KBM-7 (cell line): ENCODE results near the gene ATP6V0A4.

Experiments used
- DNase-seq: peaks from one replicate; pipeline ENCODE4 v3.0.0-alpha.2; 2015
- in situ Hi-C: fragments of 300-500 bp; cut with MboI; formaldehyde crosslinking; loops from 2 replicates; pipeline ENCODE4 v1.14.3; 2020; ENCODE audit warnings: low sequenced_read_pairs, low pct_unique_long_range_greater_than_20kb, mixed read lengths

The ATP6V0A4 gene

DNA sequence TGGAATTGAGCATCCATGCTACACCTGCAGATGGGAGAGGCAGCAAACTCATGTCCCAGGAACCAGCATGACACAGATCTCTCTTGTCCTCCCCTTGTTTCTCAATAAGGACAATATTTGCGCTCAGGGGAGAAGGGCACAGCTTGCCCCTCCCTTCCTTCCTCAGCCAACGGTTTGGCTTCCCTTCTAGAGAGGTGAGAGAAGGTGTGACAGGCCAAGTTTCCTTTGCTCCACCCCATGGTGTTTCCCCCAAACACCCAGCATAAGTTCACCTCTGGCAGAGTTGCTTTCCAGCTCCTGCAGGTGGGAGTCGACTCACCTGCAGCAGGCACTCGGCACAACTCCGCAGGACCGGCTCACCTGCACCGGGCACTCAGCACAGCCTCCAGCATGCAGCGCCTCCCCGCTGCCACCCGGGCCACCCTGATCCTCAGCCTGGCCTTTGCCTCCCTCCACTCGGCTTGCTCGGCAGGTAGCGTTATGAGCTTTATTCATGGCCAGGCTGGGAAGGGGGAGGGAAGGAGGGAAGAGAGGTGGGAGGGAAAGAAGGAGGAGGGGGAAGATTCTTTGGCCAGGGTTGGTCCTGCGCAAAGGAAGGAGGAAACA, at the start of gene ATP6V0A4, which contains the start of gene TMEM213:
Gene ATP6V0A4 (minus strand): TSS at position 482 of the 606 bp plus-strand sequence. CDS start 26,949 bp downstream, outside the sequence.
Gene TMEM213 (plus strand): TSS at position 280 of the 606 bp plus-strand sequence. CDS start 111 bp downstream, at position 391.
- in situ Hi-C loops: no loop called here
- DNase-seq: no peak

DNA sequence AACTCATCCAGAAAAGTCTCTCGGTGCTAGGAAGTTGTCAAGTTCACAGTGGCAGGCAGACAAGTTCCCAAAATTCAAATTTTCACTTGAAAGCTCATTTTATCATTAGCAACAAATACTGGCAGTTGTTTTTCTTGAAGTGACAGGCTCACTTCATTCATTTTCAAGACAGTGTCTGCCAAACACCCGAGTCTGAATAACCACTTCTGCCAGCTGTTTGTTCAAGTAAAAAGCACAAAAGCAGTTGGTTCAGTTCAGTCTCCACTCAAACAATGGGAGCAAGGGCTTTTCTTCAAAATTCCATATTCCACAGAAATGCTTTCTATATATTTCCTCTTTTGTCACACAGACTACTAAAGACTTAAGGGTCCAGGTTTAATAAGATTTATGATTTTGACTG, 47.7 kb upstream of the ATP6V0A4 start:
- in situ Hi-C loops: no loop called here
- DNase-seq: no peak

DNA sequence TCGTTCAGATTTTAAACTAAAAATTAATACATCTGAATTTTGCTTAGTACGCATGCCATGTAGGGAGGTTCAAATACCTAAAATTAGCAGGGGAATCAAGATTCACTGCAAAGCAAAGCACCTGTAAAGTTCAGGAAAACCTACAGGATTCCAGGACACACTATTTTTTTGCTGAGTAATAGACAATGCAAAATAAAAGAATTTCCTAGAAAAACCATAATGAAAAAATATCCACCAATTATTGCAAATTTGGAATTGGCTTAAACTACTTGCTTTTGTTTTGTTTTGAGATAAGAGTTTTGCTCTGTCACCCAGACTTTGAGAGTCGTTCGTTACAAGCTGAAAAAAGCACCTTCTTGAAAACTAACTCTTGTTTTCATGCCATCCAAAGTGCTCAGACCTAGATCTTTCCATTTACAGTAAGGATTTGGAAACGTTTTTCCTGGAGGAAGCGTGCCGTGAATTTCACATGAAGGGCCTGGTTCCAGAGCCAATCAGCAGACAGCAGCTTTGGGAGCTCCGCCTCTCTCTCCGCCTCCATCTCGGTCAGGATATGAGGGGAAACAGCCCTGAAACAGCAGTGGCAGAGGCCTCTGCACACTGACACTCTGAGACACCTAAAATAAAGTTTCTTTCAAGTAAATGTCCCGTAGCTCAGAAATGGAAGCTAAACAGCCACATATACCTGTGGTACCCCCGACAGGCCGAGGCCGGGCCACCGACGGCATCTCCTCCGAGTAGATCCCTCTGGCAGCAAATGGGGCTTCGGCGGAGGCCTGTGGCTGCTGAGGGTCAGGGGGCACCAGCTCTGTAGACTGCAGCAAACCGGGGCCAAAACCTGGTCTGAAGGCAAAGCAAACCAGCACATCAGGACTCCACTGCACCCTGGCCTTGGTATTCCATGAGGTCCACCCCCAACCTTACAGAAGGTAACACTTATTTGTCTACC, 45.9 kb upstream of the ATP6V0A4 start:
- no peak for DNase-seq
- in situ Hi-C loops: no loop called here

DNA sequence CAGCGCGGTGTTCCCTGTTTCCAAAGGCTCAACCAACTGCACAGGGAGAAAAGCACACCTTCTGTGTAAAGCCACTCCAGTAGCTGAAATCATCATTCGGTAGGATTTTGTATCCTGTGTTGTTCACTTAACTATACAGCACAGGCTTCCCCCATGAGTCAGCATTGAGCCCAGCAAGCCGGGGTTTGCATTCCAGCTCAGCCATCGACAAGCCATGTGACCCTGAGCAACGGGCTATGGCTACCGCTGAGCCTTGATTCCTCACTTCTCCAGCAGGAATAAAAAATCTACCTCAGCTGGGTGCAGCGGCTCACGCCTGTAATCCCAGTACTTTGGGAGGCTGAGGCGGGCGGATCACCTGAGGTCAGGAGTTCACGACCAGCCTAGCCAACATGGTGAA, 44.1 kb upstream of the ATP6V0A4 start:
- no peak for DNase-seq
- in situ Hi-C loops: no loop called here

DNA sequence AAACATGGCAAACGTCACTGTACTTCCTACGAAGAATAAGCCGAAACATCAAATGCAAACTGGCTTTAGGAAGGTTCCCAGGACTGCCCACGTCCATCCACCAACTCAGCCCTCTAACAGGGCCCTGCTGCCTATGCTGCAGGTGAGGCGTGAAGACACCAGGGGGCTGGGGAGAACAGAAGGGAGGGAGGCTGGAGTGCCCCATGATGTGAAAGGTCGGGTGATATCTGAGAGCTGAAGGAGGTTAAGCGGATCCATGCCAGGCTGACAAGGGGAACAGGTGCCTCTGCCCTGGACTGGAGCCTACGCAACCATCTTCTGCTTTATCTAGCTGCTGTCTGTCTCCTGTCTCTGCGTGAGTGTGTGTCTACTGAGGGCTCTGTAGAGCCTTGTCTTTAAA, 40.2 kb upstream of the ATP6V0A4 start:
- in situ Hi-C loops: no loop called here
- no peak for DNase-seq

DNA sequence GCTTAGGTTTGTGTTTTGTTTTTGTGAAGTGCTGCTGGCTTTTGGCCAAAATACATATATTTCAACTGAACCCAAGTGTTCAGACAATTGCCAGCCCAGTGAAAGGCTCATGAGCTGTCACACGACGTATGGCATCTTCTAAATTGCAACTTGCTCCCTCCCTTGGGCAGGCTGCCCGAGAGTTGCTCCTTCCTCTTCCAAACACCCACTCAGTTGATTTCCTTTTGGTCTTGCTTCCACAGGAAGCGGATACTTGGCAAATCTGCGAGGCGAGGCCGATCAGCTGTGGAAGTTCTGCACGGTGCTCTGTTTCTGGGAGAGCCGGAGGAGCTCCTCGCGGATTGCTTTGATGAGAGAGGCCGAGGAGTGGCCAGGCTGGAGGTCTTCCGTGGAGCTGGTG, 39.6 kb upstream of the ATP6V0A4 start:
- DNase-seq: no peak
- in situ Hi-C loops: no loop called here

DNA sequence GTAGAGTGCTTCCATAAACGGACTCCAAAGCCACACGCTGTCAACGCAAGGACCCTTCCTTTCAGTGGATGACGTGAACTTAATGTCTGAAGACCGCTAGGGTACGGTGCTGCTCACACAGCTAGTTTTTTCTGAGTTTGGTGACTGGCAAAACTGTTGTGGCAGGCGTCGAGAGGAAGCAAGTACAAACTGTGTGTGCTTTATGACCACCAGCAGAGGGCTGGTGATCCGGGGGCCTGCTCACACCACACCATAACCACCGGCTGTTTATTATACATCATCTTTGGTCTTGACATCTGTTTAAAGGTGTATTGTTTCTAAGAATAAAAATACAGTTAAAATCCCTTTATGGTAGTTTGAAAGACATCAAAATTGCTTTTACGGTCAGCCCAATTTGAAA, 37.1 kb upstream of the ATP6V0A4 start:
- in situ Hi-C loops: no loop called here
- no peak for DNase-seq

DNA sequence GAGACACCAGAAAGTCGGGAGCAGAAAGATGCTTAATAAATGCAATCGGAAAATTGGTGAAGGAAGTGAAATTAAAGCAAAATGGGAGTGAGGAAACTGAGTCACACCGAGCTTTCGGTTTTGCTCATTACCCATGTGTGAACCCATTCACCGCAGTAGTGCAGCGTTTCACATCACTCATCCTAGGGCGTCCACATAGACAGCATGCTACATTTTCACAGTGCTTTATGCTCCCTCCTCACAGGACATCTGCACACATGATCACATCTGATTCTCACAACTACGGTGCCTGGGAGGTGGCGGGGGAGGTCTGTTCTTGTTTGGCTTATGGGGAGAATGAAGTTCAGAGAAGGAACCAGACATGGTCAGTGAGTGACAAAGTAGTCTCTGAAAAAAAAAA, 36.6 kb upstream of the ATP6V0A4 start:
- DNase-seq: no peak
- in situ Hi-C loops: no loop called here

DNA sequence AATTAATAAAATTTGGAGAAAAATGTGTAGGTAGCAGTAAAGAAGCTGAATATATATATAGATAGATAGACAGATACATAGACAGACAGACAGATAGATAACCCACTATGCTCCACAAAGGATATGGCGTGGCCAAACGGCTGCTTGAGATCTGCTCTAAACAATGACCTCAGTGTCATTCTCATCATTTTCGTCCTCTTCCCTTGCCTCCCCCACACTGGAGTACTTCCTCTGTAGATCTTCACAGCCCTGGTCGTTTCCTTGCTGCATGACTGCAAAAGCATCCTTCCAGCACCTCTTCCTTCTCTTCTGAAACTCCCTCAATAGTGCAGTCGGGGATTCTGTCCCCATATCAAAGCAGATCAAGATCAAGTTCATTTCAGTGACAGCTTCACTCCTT, 35.6 kb upstream of the ATP6V0A4 start:
- in situ Hi-C loops: no loop called here
- DNase-seq: peak; percentile 35

DNA sequence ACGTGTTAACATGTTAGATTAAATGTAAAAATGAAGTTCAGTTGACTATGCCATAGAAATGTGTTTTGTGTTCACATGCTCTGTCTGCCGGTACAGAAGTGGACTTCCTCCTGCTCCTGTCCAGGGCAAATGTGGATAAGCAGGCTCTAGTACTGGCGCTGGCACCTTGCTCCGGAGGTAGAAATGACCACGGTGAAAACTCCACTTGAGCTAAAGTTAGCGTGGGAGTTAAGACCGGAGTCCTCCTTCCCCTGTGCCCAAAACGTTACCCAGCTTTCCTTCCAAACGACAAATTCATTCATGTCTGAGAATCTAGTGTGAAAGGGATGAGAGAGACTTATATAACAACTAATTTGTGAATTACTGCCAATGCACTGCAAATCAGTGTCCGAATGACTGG, 35.0 kb upstream of the ATP6V0A4 start:
- in situ Hi-C loops: no loop called here
- no peak for DNase-seq

DNA sequence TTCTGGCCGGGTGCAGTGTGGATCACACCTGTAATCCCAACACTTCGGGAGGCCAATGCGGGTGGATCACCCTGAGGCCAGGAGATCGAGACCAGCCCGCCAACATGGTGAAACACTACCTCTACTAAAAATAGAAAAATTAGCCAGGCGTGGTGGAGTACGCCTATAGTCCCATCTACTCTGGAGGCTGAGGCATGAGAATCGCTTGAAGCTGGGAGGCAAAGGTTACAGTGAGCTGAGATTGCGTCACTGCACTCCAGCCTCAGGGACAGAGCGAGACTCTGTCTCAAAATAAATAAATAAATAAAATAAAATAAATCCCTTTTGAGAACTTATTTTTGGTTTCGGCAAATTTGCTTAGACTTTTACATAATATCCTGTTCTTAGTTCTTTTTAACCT, 31.3 kb upstream of the ATP6V0A4 start:
- in situ Hi-C loops: no loop called here
- DNase-seq: no peak

DNA sequence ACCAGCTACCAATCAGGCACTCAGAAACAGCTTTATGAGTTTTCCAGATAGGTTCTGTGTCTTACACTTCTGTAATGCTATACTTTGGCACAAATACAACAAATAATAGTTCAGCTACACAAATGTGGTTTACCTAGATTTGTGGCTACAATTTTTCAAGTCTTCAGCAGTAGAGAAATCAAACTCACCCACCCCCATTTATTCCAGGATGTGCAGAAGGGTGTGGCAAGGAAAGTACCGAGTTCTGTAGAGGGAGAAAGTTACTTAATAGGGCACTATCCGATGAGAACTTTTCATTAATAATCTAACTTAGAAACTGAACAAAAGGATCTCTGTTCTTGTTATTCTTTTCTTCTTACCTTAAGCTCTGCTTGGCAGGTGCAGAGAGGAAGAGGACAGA, 30.3 kb upstream of the ATP6V0A4 start:
- in situ Hi-C loops: no loop called here
- no peak for DNase-seq

DNA sequence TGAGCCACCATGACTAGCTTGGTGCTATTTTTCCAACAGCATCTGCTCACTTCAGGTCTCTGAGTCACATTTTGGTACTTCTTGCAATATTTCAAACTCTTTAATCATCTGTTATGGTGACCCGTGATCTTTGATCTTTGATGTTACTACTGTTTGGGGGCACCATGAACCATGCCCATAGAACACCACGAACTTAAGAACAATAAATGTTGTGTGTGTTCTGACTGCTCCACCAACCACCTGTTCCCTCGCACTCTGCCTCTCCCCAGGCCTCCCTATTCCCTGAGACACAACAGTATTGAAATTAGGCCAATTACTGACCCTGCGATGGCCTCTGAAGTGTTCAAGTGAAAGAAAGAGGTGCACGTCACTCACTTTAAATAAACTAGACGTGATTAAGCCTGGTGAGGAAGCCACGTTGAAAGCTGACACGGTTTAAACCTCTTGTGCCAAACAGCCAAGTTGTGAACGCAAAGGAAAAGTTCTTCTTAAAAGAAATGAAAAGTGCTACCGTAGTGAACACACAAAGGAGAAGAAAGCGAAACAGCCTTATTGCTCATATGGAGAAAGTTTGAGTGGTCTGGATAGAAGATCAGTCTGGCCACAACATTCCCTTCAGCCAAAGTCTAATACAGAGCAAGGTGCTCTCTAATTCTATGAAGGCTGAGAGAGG, 27.2 kb upstream of the ATP6V0A4 start:
- in situ Hi-C loops: no loop called here
- DNase-seq: no peak

DNA sequence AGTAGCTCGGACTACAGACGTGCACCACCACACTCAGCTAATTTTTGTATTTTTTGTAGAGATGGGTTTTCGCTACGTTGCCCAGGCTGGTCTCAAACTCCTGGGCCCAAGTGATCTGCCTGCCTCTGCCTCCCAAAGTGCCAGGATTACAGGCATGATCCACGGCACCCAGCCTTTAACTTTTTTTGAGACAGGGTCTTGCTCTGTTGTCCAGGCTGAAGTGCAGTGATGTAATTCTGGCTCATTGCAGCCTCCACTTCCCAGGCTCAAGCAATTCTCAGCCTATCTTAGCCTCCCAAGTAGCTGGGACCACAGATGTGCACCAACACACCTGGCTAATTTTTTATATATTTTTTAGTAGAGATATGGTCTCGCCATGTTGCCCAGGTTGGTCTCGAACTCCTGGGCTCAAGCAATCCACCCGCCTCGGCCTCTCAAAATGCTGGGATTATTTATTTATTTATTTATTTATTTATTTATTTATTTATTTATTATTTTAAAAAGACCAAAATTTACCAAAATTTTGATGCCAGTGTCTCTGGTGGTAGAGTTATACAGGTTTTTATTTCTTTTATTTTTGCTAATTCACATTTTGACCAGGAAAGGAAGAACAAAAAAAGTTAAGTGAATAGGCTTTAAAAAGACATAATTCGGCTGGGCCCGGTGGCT, 25.0 kb upstream of the ATP6V0A4 start:
- in situ Hi-C loops: no loop called here
- DNase-seq: no peak

DNA sequence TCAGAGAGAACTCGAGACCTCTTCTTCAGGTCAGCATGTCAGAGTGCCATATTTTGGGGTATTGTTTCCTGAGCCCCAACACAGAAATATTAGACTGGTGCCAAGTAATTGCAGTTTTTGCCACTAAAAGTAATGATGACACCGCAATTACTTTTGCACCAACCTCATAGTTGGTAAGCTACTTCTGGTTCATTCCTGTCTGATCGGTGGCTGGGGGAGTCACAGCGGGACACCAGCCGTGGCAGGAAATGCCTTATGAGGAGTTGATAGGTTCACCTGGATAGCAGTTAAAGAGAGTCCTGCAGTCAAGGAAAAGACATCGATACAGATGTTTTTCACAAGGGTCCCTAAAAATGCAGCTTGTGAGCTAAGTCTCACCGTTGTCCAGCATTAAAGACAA, 23.9 kb upstream of the ATP6V0A4 start:
- no peak for DNase-seq
- in situ Hi-C loops: no loop called here

DNA sequence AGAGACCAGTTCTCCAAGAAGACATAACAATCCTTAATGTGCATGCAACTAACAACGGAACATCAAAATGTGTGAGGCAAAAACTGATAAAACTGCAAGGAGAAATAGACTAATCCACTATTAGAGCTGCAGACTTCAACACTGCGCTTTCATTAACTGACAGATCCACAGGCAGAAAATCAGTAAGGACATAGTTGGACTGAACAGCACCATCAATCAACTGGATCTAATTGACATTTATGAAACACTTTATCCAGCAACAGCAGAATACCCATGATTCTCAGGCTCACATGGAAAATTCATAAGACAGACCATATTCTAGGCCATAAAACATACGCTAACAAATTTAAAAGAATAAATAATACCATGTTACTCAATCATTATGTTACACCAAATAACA, 21.6 kb upstream of the ATP6V0A4 start:
- in situ Hi-C loops: no loop called here
- DNase-seq: no peak

DNA sequence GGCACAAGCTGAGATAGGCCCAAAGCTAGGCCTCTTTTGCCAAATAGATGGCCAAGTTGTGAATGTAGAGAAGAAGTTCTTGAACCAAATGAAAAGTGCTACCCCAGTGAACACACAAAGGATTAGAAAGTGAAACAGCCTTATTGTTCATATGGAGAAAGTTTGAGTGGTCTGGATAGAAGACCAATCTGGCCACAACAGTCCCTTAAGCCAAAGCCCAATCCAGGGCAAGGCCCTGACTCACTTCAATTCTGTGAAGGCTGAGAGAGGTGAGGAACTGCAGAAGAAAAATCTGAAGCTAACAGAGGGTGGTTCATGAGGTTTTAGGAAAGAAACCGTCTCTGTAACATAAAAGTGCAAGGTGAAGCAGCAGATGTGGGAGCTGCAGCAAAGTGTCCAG, 18.7 kb upstream of the ATP6V0A4 start:
- DNase-seq: no peak
- in situ Hi-C loops: no loop called here

DNA sequence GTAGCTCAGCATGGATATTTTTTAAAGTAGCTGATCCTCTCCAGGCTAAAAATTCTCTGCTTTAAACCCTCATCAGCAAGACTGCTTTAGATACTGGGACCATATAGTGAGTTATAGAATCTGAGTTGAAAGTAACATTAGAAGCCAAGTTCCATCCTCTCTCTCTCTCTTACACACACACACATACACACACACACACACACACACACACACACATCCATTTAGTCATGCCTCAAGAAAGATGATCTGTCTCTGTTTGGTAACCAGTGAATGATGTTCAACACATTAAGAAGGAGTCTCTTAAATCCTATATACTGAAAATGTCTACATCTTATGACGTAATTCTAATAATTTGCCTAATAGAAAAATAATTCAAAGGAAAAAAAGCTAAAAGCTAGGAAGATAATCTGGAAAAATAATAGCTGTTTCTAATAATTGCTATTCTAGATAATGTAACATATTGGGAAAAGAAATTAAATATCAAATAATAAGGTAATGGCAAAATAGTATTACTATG, 16.9 kb upstream of the ATP6V0A4 start:
- no peak for DNase-seq
- in situ Hi-C loops: no loop called here

DNA sequence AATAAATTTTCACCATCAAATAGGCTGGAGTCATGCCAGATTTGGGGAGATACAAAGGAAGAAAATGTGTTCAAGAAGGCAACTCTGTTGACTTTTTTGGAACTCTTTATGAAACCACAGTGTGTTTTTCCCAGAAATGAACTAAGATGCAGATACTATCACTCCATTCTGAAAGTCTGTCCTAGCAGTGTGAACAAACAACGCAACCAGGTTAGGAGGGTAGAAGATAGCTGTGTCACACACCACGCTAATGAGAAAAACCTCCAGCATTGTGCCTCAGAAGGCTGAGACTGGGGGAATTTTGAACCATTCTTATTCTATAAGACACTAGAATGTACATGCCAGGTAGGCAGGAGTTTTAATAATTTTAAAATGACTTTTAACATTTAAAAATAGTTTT, 15.9 kb upstream of the ATP6V0A4 start:
- in situ Hi-C loops: no loop called here
- no peak for DNase-seq
